H1 (cell line): ENCODE results near the gene ELFN1. TPM values are rescaled to one million over a fixed set of nuclear protein-coding genes. Genes with fewer than 3 reads are reported as not detected.

Experiments
- polyA plus RNA-seq, 7 experiments: library from polyadenylated mRNA; depleted of rRNA in 3 of 7; stranded (reverse) in 5 of 7; unstranded in 2 of 7; fragments of >200 nt in 5 of 7; fragments of 200-250 nt in 2 of 7; gene quantifications; 1 replicate in 5 of 7; 2 replicates in 1 of 7; 4 replicates in 1 of 7; pipeline versions ENCODE4 v1.2.1 to v1.2.3, GENCODE V29; 2011 to 2013; ENCODE audit warnings: missing spikeins in 2 of 7, mixed read lengths in 2 of 7
- total RNA-seq: library from RNA; stranded (reverse); fragmentation: NEBNext Ultra II Directional; extraction: Animal tissue kit (Norgen Biotek cat#: 25700); gene quantifications from 2 replicates; pipeline ENCODE4 v1.2.1, GENCODE V29; 2021
- TF ChIP-seq, protein P1 (sequence below): fragments of 300-600 bp; sonication (generic); IDR thresholded peaks from 2 replicates; pipeline ENCODE4 v1.7.1; 2012; ENCODE audit warnings: low read length, moderate library complexity, mild to moderate bottlenecking, inconsistent platforms; ENCODE audit not compliant: insufficient replicate concordance

Gene ELFN1
- total and polyA plus RNA-seq, 2 of the 8 experiments (the other 6 are each of a cell fraction or from before 2014, with no cell fraction given): 2.0 to 4.5 TPM

DNA sequence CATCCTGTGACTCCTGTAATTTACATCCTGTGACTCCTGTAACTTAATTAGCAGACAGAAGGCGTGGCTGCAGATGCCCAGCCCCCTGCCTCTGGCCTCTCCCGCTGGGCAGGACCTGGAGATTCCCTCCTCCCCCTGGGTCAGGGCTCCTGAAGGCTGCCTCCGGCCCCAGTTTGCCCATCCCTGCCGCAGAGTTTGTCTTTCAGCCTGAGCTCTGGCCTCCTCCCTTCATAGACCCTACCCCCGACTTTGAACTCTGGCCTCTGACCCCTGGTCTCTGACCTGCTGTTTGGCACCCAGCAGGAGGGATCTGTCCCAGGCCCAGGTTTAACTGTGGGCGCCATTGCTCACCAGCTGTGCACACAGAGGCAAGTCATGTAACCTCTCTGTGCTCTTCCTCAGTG lies 45.6 kb downstream of the ELFN1 start (continued):
- TF ChIP-seq, protein P1, sequence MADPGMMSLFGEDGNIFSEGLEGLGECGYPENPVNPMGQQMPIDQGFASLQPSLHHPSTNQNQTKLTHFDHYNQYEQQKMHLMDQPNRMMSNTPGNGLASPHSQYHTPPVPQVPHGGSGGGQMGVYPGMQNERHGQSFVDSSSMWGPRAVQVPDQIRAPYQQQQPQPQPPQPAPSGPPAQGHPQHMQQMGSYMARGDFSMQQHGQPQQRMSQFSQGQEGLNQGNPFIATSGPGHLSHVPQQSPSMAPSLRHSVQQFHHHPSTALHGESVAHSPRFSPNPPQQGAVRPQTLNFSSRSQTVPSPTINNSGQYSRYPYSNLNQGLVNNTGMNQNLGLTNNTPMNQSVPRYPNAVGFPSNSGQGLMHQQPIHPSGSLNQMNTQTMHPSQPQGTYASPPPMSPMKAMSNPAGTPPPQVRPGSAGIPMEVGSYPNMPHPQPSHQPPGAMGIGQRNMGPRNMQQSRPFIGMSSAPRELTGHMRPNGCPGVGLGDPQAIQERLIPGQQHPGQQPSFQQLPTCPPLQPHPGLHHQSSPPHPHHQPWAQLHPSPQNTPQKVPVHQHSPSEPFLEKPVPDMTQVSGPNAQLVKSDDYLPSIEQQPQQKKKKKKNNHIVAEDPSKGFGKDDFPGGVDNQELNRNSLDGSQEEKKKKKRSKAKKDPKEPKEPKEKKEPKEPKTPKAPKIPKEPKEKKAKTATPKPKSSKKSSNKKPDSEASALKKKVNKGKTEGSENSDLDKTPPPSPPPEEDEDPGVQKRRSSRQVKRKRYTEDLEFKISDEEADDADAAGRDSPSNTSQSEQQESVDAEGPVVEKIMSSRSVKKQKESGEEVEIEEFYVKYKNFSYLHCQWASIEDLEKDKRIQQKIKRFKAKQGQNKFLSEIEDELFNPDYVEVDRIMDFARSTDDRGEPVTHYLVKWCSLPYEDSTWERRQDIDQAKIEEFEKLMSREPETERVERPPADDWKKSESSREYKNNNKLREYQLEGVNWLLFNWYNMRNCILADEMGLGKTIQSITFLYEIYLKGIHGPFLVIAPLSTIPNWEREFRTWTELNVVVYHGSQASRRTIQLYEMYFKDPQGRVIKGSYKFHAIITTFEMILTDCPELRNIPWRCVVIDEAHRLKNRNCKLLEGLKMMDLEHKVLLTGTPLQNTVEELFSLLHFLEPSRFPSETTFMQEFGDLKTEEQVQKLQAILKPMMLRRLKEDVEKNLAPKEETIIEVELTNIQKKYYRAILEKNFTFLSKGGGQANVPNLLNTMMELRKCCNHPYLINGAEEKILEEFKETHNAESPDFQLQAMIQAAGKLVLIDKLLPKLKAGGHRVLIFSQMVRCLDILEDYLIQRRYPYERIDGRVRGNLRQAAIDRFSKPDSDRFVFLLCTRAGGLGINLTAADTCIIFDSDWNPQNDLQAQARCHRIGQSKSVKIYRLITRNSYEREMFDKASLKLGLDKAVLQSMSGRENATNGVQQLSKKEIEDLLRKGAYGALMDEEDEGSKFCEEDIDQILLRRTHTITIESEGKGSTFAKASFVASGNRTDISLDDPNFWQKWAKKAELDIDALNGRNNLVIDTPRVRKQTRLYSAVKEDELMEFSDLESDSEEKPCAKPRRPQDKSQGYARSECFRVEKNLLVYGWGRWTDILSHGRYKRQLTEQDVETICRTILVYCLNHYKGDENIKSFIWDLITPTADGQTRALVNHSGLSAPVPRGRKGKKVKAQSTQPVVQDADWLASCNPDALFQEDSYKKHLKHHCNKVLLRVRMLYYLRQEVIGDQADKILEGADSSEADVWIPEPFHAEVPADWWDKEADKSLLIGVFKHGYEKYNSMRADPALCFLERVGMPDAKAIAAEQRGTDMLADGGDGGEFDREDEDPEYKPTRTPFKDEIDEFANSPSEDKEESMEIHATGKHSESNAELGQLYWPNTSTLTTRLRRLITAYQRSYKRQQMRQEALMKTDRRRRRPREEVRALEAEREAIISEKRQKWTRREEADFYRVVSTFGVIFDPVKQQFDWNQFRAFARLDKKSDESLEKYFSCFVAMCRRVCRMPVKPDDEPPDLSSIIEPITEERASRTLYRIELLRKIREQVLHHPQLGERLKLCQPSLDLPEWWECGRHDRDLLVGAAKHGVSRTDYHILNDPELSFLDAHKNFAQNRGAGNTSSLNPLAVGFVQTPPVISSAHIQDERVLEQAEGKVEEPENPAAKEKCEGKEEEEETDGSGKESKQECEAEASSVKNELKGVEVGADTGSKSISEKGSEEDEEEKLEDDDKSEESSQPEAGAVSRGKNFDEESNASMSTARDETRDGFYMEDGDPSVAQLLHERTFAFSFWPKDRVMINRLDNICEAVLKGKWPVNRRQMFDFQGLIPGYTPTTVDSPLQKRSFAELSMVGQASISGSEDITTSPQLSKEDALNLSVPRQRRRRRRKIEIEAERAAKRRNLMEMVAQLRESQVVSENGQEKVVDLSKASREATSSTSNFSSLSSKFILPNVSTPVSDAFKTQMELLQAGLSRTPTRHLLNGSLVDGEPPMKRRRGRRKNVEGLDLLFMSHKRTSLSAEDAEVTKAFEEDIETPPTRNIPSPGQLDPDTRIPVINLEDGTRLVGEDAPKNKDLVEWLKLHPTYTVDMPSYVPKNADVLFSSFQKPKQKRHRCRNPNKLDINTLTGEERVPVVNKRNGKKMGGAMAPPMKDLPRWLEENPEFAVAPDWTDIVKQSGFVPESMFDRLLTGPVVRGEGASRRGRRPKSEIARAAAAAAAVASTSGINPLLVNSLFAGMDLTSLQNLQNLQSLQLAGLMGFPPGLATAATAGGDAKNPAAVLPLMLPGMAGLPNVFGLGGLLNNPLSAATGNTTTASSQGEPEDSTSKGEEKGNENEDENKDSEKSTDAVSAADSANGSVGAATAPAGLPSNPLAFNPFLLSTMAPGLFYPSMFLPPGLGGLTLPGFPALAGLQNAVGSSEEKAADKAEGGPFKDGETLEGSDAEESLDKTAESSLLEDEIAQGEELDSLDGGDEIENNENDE: no peak
